HG03521 (cell line): ENCODE results near the gene UHRF2.
"Not testable (repeated sequence)": the region's sequence is repeated elsewhere in the genome, so short reads cannot be mapped to it uniquely, and the experiment has no call there.

ENCODE experiments used
- ATAC-seq: cut with Tn5 transposase; IDR thresholded peaks from one replicate; pipeline ENCODE4 v1.9.1; 2021; ENCODE audit warnings: mild to moderate bottlenecking, moderate library complexity; ENCODE audit not compliant: unreplicated experiment

UHRF2 gene

DNA sequence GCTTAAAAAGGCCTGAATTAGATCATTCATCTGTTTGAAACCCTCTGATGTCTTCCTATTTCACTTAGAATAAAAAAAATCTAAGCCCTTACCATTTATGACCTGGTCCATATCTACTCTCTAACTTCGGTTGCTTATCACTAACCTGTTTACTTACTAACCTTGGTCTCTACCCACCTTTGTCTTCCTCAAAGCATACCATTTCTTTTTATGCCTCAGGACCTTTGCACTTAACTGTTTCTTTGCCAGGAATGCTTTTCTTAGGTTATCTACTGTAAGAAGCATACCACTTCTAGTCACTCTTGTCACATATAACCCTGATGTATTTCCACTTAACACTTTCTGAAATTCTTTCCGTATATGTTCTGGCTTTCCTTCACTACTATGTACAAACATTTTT lies 67.0 kb downstream of the UHRF2 start:
- ATAC-seq, result no peak

DNA sequence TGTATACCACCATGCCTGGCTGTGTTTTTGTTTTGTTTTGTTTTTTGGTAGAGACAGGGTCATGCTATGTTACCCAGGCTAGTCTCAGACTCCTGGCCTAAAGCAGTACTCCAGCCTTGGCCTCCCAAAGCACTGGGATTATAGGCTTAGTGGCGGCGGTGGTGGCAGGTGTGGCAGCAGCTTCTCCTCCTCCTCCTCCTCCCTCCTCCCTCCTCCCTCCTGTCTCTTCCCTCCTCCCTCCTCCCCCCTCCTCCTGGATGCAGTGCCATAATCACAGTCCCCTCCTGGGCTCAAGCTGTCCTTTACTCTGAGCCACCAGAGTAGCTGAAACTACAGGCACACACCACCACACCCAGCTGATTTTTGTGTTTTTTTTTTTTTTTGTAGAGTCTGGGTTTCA lies 71.2 kb downstream of the UHRF2 start:
- no peak for ATAC-seq

DNA sequence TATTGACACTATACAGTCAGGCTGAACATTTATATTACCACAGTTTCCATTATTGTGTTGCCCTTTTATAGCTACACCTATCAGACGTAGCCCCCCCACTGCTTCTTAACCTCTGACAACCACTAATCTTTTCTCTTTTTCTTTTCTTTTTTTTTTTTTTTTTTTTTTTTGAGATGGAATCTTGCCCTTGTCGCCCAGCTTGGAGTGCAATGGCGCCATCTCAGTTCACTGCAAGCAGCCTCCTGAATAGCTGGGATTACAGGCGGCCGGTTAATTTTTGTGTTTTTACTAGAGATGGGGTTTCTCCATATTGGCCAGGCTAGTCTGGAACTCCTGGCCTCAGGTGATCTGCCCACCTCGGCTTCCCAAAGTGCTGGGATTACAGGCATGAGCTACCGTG lies 75.4 kb downstream of the UHRF2 start:
- no peak for ATAC-seq

DNA sequence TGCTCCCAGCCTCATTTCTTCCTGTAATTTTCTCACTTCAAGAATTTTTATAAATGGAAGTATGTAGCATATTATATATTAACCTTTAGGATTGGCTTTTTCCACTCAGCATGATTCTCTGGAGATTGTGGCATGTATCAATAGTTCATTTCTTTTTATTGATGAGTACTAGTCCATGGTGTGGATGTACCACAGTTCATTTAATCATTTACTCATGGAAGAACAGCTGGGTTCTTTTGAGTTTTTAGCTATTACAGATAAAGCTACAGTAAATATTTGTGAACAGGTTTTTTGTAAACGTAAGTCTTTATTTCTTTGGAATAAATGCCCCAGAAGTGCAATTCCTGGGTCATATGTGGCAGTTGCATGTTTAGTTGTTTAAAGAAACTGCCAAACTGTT lies 76.1 kb downstream of the UHRF2 start:
- ATAC-seq, result no peak

DNA sequence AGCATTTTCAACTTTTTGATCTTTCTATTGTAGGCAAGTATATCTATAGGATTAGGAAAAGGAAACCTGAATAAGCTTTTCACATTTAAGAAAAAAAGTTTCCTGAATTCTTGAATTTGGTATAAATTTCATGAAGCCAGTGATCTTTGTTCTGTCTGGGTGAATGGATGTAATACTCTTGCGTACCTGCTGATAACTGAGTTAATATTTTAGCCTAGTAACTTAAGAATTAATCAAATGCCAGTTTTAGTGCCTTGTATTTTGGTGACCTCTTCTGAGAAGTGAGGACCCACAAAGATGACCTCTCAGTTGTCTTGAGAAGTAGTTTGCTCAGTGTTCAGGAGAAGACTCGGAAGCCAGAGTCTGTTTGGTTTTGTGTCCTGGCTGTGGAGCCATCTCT lies 77.9 kb downstream of the UHRF2 start:
- ATAC-seq, result no peak

DNA sequence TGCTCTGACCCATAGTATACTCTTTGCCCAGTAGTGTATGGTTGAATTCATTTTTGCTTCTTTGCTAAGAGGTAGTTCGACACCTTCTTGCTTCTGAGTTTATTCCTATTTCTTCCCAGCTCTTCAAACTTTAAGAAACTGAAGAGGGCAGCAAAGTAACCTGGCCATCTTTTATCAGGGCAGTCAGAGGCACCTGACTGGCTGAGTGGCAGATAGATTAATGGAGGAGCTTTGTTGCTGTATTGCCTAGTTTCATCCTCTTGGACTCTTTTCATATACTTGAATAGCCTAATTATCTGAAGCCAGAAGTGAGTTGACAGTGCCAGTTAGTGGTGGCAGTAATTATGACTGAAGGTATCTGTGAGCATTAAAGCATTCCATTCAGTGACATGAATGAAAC lies 82.5 kb downstream of the UHRF2 start:
- ATAC-seq, result no peak

DNA sequence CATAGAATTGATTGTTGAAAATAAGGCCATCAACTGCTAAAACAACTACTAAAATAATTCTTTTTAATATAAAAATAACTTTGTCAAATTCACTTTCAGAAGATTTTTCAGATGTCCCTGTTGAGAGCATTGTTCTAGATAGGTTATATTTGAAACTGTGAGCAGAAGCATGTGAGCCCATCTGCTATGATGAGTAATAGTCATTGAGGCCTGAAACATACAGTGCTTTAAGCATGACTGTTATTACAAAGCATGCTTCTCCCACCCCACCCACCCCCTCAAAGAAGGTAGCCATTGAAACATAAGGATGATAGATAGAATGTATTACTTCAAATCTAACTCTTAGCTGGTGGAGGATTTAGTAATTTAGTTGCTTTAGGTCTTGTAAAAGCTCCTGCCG lies 86.0 kb downstream of the UHRF2 start:
- ATAC-seq, result no peak

DNA sequence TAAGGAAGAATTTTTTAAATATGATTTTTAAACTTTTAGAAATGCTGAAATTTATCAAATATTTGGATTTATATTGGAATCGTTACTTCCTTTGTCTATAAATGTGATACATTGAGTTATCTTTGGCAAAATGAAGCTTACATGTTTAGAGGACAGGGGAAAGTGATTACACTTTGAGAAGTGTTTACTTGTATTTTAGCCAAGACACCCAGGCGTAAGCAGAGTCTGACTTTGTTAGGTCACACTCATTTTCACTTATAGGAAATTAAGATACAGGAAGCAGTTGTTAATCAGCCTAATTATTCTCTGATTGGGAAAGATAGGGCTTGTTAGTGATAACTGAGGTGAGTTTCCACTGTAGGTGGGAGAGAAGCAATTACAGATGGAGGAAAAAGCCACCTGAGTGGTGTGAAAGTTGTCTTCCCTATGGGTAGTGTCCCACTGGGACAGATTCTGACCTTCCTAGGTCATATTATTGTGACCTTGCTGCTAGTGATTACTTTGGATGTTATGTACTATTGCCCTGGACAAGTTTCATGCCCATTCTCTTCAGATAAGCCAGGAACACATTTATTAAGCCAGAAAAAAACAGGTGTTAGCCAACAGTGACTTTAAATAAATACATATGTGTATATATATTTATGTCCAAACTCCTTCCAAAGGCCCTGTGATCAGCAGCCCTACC lies 88.7 kb downstream of the UHRF2 start:
- no peak for ATAC-seq

DNA sequence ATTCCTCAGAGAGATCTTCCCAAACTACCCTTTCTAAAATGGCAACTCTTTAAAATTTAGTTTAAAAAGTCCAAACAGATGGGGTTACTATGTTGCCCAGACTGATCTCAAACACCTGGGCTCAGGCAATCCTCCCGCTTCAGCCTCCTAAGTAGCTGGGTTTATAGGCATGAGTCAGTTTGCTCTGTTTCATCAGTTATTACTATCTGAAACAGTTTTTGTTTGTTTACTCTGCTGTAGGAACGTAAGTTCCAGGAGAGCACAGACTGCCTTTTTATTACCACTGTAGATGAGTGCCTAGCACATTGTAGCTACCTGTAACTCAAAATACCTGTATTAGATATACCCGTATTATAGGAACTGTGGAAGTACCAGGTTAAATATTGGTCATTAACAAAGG lies 89.4 kb downstream of the UHRF2 start:
- no peak for ATAC-seq

DNA sequence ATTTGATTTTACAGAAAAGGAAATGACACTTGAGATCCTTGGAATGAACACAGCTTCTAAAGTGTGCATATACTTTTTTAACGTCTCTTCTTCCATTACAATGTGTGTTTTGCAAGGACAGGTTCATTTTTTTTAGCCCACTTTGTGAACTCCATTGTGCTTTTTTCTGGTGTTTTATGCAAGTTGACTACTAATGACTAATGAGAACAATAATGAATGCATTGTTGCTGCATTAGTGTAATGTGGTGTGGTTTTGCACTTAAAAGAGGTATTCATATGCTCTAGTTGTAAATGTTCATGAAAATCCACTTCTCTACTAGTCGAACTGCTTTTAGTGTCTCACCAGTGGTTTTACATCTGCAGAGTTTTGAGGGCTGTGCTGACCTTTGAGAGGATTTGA lies 93.6 kb downstream of the UHRF2 start:
- ATAC-seq, result no peak

DNA sequence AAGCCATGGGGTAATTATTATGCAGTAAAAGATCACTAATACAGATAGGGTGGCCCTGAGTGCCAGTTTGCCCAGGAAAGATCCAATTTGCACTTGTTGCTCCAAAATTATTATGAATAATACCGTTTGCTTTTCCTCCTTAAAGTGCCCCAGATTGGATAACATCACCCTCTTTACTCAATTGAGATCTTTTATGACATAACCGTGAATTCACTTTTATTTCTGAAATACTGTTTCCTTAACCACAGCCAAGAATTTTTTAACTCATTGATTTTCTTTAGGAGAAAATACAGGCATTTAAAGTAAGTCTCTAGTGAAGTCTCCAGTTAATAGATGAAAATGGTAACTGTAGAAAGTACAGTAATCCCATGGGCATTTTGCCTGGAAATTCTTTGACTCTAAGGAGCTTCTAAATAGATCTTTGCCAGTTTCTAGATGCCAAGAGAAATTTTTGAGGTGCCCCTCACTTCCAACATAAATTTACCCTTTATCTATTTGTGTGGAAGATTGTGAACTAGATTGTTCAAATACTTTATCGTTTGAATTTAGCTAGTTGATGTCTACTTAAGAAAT lies 99.2 kb downstream of the UHRF2 start:
- no peak for ATAC-seq

DNA sequence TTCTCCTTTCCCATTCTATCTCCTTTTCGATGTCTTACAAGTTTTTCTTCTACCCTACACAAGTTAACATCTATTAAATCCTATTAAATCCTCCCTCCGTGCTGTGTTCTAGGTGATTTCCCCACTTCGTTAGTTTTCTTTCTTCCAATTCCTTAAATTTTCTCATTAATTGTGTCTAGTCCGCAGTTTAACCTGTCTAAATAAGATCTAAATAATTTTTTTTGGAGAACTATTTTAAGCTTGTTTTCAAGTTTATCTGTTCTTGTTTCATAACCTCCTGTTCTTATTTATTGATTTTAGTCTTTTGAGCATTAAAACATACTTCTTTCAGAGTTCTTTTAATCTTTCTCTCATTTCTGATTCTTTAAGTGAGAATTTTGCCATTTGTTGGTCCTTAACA lies 109.3 kb downstream of the UHRF2 start:
- no peak for ATAC-seq

DNA sequence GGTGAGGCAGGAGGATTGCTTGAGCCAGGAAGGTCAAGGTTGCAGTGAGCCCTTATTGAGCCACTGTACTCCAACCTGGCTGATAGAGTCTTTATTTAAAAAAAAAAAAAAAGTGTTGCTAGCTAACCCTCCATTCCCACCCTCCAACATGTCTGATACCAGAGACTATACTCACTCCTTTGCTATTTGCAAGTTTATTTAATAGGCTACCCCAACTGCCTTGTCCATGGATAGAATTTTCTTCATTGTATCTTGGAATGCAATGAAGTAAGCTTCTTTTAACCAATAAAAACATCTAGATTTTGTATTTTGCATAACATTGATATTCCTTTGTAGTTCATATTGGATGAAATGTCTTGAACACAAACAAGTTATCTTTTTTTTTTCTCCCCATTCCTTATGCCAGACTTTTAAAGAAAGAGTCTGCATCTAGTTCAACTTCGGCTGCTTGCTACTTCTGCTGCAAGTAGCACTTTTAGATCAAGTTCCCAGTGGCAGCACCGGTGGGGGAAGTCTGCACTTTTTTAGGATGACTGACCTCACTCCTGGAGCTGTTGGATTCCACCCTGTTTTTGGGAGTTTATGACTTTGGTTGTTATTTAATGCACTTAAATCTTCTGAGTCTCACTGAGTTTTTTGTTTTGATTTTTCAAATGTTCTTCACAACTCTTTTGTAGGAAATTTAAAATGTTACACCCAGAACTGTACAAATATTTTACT lies 112.5 kb downstream of the UHRF2 start:
- ATAC-seq, result no peak

DNA sequence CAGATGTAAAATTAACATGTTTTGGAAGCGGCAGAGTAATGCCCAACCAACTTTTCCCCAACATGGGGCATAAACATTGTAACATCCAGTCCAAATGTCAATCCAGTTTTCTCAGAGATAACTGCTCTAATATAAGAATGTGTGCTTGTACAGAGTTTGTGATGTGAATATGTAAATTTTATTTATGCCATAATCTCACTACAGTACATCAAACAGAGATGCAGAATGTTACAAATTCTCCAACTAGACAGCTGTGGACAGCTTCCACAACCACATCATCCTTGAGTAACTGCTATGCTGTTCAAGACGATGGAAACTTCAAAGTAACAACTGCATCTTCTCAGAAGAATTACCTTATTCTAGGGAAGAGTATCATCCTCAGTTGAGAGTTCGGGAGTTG lies 122.6 kb downstream of the UHRF2 start:
- no peak for ATAC-seq

DNA sequence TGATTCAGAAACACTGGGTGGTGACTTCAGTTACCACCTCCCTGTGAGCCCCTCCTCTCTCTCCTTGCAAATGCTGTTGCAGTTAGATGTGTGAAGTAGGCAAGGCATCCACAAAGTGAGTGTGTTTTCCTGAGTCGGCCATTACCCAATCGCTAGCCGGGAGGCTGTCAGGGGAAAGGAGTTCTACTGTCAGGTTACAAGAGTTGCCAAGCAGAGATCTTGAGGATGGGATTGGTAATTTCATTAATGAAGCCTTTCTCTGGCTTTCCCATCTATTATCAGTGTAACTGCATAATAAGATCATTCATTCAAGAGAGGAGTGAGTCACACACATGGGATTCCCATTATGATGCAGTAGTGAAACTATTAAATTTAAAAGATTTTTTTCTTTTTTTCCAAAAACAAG lies 125.7 kb downstream of the UHRF2 start:
- no peak for ATAC-seq

DNA sequence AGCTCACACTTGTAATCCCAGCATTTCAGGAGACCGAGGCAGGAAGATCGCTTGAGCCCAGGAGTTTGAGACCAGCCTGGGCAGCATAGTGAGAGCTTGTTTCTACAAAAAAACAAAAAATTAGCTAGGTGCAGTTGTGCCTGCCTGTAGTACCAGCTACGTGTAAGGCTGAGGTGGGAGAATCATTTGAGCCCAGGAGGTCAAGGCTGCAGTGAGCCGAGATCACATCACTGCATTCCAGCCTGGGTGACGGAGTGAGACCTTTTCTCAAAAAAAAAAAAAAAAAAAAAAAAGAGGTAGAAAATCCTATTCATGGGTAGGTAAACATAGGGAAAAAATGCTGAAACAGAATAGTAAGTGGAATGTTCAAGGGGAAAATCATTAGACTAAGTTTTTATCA lies 129.6 kb downstream of the UHRF2 start:
- not testable (repeated sequence) for ATAC-seq

DNA sequence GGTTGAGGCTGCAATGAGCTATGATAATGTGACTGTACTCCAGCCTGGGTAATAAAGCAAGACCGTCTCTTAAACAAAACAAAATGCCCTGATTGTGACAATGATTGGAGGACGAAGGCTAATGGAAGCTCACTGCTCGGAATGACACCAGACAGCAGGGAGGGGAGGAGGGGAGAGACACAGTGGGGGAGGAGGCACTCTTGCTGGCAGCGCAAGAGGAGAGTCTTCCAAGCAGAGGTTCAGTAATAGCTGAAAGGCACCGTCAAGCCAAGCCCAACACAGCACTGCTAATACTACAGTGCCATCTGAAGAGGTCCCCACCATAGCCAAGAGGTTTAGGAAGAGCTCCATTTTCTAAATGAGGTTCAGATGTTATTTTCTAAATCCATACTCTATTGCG lies 130.2 kb downstream of the UHRF2 start:
- no peak for ATAC-seq

DNA sequence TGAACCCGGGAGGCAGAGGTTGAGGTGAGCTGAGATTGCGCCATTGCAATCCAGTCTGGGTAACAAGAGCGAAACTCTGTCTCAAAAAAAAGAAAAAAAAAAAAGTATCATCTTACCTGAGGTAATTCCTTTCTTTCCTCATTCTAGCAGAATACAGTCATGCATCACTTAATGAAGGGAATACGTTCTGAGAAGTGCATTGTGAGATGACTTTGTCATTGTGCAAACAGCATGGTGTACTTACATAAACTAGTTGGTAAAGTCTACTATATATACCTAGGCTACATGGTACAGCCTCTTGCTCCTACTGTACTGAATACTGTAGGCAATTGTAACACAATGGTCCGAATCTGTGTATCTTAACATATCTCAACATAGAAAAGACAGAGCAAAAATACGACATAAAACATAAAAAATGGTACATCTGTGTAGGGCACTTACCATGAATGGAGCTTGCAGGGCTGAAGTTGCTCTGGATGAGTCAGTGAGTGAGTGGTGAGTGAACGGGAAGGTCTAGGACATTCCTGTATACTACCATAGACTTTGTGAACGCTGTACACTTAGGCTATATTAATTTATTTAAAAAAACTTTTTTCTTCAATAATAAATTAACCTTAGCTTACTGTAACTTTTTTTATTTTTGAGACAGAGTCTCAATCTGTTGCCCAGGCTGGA lies 132.2 kb downstream of the UHRF2 start:
- no peak for ATAC-seq

DNA sequence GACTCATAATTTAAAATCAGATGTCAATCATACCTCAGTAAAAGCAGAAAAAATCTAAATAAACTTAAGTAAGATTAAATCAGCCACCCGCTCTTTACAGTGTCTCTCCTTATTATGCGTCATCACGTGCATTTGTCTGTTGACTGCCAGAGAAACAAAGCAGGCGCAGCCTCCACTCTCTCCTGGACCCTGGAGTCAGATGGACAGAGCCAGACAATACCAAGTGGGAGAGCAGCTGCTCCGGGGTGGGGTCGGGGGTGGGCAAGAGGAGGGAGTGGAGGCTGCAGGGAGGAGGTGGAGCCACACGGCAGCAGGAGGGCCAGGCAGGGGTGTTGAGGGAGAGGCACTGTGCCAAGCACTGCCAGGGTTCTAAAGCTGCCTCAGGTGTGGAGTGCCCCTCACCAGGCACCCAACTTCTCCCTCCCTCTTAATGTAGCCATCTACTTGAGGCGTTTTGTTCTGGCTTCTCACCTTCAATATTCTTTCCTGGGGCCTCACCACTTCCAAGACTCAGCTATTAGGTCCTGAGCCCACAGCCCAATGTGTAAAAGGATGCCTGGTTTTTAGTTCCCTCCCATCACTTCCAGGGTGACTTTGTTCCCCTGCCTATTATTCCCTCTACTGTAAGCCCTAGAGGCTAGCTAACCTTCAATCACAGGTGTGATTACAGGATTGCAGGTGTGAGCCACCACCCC lies 136.3 kb downstream of the UHRF2 start:
- ATAC-seq, result no peak

DNA sequence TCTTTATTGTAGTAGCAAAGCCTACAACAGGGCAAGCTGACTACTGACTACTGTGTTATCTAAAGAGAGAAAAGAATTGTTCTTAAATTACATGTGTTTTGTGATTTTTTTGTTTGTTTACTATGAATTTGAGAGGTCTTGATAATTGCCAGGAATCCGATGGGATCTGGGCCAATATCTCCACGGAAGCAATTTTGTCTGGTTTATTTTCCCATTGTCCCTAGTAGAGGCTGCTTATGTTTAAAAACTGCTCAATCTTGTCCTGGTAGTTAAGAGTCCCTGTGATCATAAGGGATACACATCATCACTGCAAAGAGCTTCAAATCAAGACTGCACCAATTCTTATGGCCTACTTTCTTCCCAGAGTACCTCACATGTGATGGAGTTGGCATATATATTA lies 138.1 kb downstream of the UHRF2 start:
- no peak for ATAC-seq

DNA sequence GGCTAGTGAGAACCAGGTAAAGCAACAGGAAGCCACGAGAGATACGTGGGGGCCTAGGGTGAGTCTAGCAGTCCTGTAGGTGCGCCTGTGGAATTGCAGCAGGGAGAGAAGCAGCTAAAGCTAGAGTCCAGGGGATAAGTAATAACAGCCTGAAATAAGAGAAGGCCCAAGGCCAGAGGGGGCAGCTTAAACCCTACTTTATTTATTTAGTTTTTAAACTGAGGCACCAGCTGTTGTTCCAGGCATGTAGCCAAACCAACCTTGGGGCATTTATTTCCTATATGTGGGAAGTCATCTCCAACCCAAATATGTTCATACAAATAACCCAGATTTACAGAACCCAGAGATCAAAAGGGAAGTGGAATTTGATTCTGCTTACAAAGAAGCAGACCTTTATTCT lies 139.0 kb downstream of the UHRF2 start:
- ATAC-seq, result no peak
